ENCODE measurements around the gene THAP10. TPM values are rescaled to one million over a fixed set of nuclear protein-coding genes. Genes with fewer than 3 reads are reported as not detected.

Gene THAP10
- polyA plus RNA-seq, 1 donor from 2014 or later = 6.6 TPM

DNA sequence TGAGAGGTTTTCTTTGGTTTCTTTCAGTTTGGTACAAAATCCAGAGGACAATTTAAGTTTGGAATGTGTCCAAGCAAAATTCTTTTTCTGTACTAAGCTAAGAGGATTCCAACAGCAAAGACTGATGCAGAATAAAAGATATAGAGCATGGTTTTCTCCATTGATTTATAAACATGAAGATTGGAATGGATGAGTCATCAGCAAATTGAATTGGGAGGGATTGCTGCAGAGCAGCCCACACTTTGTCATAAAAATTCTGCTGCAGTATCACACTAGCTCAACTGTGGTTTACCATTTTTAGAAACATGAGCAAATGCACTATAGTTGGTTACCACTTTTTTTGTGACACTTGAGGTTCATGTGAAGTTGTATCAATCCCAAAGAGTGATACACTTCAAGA is 22.2 kb downstream of the THAP10 start:
- H3K27ac ChIP-seq (ENCODE audit: low read length) = no peak overlapping the region
- no peak overlapping the region for H3K4me3 ChIP-seq (ENCODE audit: low read length)

DNA sequence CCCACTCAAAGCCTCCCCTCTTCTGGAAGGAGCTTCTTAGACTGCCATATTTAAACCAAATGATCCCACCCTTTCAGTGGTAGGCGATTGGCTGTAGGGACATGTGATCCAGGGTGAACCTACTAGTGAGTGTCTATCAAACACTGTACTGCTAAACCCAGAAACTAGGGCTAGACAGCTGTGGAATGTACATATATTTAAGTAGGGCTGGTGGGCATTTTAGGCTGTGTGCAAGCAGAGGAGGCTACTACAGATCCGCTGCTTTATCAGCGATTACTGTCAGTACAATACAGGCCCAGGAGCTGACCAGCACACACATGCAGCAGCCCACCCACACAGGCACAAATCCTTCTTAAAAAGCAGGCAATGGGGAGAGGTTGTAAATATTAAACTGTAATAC is 22.9 kb downstream of the THAP10 start:
- H3K9me2 ChIP-seq (ENCODE audit: insufficient read depth, low read length) = no peaks in the 10 kb centered on the region
- no peaks in the 10 kb centered on the region for H3K9me3 ChIP-seq (ENCODE audit: low read length)
- no peaks in the 10 kb centered on the region for H4K20me1 ChIP-seq (ENCODE audit: insufficient read depth)
- no peak overlapping the region for H3K9ac ChIP-seq (ENCODE audit: low read length)
- no peak overlapping the region for H3K4me3 ChIP-seq (ENCODE audit: low read length)
- H3K27ac ChIP-seq (ENCODE audit: low read length) = no peak overlapping the region
- TF ChIP-seq, protein P1, sequence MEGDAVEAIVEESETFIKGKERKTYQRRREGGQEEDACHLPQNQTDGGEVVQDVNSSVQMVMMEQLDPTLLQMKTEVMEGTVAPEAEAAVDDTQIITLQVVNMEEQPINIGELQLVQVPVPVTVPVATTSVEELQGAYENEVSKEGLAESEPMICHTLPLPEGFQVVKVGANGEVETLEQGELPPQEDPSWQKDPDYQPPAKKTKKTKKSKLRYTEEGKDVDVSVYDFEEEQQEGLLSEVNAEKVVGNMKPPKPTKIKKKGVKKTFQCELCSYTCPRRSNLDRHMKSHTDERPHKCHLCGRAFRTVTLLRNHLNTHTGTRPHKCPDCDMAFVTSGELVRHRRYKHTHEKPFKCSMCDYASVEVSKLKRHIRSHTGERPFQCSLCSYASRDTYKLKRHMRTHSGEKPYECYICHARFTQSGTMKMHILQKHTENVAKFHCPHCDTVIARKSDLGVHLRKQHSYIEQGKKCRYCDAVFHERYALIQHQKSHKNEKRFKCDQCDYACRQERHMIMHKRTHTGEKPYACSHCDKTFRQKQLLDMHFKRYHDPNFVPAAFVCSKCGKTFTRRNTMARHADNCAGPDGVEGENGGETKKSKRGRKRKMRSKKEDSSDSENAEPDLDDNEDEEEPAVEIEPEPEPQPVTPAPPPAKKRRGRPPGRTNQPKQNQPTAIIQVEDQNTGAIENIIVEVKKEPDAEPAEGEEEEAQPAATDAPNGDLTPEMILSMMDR (IDR thresholded peaks at IDR 0.05; ENCODE audit: poor library complexity, severe bottlenecking) = no peak
- TF ChIP-seq, protein P2, sequence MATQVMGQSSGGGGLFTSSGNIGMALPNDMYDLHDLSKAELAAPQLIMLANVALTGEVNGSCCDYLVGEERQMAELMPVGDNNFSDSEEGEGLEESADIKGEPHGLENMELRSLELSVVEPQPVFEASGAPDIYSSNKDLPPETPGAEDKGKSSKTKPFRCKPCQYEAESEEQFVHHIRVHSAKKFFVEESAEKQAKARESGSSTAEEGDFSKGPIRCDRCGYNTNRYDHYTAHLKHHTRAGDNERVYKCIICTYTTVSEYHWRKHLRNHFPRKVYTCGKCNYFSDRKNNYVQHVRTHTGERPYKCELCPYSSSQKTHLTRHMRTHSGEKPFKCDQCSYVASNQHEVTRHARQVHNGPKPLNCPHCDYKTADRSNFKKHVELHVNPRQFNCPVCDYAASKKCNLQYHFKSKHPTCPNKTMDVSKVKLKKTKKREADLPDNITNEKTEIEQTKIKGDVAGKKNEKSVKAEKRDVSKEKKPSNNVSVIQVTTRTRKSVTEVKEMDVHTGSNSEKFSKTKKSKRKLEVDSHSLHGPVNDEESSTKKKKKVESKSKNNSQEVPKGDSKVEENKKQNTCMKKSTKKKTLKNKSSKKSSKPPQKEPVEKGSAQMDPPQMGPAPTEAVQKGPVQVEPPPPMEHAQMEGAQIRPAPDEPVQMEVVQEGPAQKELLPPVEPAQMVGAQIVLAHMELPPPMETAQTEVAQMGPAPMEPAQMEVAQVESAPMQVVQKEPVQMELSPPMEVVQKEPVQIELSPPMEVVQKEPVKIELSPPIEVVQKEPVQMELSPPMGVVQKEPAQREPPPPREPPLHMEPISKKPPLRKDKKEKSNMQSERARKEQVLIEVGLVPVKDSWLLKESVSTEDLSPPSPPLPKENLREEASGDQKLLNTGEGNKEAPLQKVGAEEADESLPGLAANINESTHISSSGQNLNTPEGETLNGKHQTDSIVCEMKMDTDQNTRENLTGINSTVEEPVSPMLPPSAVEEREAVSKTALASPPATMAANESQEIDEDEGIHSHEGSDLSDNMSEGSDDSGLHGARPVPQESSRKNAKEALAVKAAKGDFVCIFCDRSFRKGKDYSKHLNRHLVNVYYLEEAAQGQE (IDR thresholded peaks at IDR 0.05; ENCODE audit: borderline replicate concordance) = no peak
- TF ChIP-seq SMC3 (conservative IDR thresholded peaks at IDR 0.05; ENCODE audit: poor library complexity) (no peak), MXI1 (conservative IDR thresholded peaks at IDR 0.05; ENCODE audit: poor library complexity, severe bottlenecking) (no peak), RAD21 (conservative IDR thresholded peaks at IDR 0.05) (no peak), EP300 (conservative IDR thresholded peaks at IDR 0.05; ENCODE audit: poor library complexity, severe bottlenecking) (no peak), TAF1 (IDR thresholded peaks at IDR 0.05; ENCODE audit: low read depth) (no peak), POLR2AphosphoS5 (IDR thresholded peaks at IDR 0.05) (no peak), EZH2 (IDR thresholded peaks at IDR 0.05; ENCODE audit: borderline replicate concordance, insufficient read depth, low read length, poor library complexity, severe bottlenecking) (no peak)
- H2AFZ ChIP-seq (ENCODE audit: low read depth, low read length) = no peak overlapping the region
- H3K79me2 ChIP-seq (replicated peaks; ENCODE audit: insufficient read depth, low read length) = no peaks in the 10 kb centered on the region
- no peaks in the 10 kb centered on the region for H3K27me3 ChIP-seq (ENCODE audit: insufficient read depth, low read depth, low read length)
- H3K4me2 ChIP-seq (ENCODE audit: low read length) = no peak overlapping the region
- no peaks in the 10 kb centered on the region for H3F3A ChIP-seq (ENCODE audit: insufficient read depth, low read length, poor library complexity, severe bottlenecking)
- no peaks in the 10 kb centered on the region for H3K36me3 ChIP-seq (ENCODE audit: insufficient read depth, low read length)

More for the DNA sequence above, 22.2 kb downstream of the THAP10 start:
- H4K20me1 ChIP-seq (ENCODE audit: insufficient read depth) = no peaks in the 10 kb centered on the region
- no peaks in the 10 kb centered on the region for H3K9me2 ChIP-seq (ENCODE audit: insufficient read depth, low read length)
- no peaks in the 10 kb centered on the region for H3K79me2 ChIP-seq (replicated peaks; ENCODE audit: insufficient read depth, low read length)
- H2AFZ ChIP-seq (ENCODE audit: low read depth, low read length) = no peak overlapping the region
- H3K36me3 ChIP-seq (ENCODE audit: insufficient read depth, low read length) = no peaks in the 10 kb centered on the region
- H3K9me3 ChIP-seq (ENCODE audit: low read length) = no peaks in the 10 kb centered on the region
- H3K4me2 ChIP-seq (ENCODE audit: low read length) = no peak overlapping the region
- H3K27me3 ChIP-seq (ENCODE audit: insufficient read depth, low read depth, low read length) = no peaks in the 10 kb centered on the region
- TF ChIP-seq RAD21 (conservative IDR thresholded peaks at IDR 0.05) = no peak
- no peak overlapping the region for H3K9ac ChIP-seq (ENCODE audit: low read length)
- H3F3A ChIP-seq (ENCODE audit: insufficient read depth, low read length, poor library complexity, severe bottlenecking) = no peaks in the 10 kb centered on the region

Data from neural cell (in vitro differentiated cells).